Measurements from ENCODE around the gene GPC1.

The GPC1 gene

GRCh38 chr2:240398661-240399267 is 36.7 kb upstream of the GPC1 start (continued):
- no peak for TF ChIP-seq RBAK (tag by site-specific recombination; IDR thresholded peaks at IDR 0.05)

GRCh38 chr2:240399419-240400324 is 35.8 kb upstream of the GPC1 start:
- H3K4me1 ChIP-seq (ENCODE audit: control insufficient read depth, insufficient read depth, low read length) = no peaks in the 10 kb centered on the region
- no peaks in the 10 kb centered on the region for H3K9me3 ChIP-seq (ENCODE audit: control insufficient read depth, insufficient read depth, low read depth, low read length)
- no peak overlapping the region for H3K27ac ChIP-seq (ENCODE audit: extremely low read depth, low read depth, low read length)
- H3K36me3 ChIP-seq (ENCODE audit: control insufficient read depth in 2 of 2, insufficient read depth in 1 of 2, low read length in 2 of 2) = no peaks in the 10 kb centered on the region
- H3K4me3 ChIP-seq (ENCODE audit: low read depth, low read length) = no peak overlapping the region
- POLR2A ChIA-PET = no interaction called here
- TF ChIP-seq ZNF335 (tag by site-specific recombination; conservative IDR thresholded peaks at IDR 0.05) = no peak
- 0 out of 2 replicates have a peak, but pooled peaks have one; percentile 7 for TF ChIP-seq ZIC2 (tag by site-specific recombination; IDR thresholded peaks at IDR 0.05)
- CTCF ChIA-PET = interaction anchor here (0.5 to 0.6 kb wide), 2 partner anchors 167 to 171 kb away, joined by 3 to 6 read pairs; no protein-coding TSS in a partner anchor

DNA sequence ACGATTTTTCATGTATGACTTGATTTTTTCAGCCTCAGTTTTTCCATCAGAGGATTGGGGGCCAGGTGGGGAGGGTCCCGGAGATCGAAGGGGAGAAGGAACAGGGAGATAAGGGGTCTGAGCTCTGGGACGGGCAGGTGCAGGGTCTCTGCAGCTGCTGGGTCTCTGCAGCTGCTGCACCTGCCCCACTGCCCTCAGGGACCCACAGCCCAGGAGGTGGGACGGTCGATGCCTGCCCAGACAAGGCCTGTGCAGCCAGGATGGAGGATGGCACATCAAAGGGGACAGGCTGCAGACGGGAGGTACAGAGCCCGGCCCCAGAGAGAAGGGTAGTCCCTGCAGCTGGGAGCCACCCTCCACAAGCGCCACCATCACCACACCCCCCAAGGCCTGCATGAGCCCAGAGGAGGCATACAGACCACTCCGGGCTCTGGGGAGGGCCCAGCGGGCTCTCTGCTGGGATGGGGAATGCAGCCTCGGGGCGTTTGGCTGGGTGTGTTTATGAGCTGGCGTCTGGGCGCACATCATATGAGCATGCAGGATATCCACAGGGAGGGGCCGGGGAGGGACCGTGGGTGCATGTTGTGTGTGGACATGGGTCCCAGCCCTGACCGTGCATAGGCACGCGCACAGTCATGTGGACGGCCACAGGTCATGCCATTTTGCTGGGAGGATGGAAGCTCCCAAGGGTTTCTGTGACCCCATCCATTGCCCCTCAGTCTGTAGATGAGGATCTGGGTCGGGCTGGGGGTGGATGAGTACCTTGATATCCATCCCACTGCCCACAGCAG is 34.9 kb upstream of the GPC1 start:
- Histone ChIP-seq H3K27ac (ENCODE audit: extremely low read depth, low read depth, low read length) (no peak overlapping the region), H3K9me3 (ENCODE audit: control insufficient read depth, insufficient read depth, low read depth, low read length) (no peaks in the 10 kb centered on the region), H3K36me3 (ENCODE audit: control insufficient read depth in 2 of 2, insufficient read depth in 1 of 2, low read length in 2 of 2) (no peaks in the 10 kb centered on the region), H3K4me3 (ENCODE audit: low read depth, low read length) (no peak overlapping the region), H3K4me1 (ENCODE audit: control insufficient read depth, insufficient read depth, low read length) (no peaks in the 10 kb centered on the region)
- TF ChIP-seq GLIS1 (tag by site-specific recombination; IDR thresholded peaks at IDR 0.05) = peak; percentile 32; the same call in 1 of the 2 replicates
- TF ChIP-seq, protein P1, sequence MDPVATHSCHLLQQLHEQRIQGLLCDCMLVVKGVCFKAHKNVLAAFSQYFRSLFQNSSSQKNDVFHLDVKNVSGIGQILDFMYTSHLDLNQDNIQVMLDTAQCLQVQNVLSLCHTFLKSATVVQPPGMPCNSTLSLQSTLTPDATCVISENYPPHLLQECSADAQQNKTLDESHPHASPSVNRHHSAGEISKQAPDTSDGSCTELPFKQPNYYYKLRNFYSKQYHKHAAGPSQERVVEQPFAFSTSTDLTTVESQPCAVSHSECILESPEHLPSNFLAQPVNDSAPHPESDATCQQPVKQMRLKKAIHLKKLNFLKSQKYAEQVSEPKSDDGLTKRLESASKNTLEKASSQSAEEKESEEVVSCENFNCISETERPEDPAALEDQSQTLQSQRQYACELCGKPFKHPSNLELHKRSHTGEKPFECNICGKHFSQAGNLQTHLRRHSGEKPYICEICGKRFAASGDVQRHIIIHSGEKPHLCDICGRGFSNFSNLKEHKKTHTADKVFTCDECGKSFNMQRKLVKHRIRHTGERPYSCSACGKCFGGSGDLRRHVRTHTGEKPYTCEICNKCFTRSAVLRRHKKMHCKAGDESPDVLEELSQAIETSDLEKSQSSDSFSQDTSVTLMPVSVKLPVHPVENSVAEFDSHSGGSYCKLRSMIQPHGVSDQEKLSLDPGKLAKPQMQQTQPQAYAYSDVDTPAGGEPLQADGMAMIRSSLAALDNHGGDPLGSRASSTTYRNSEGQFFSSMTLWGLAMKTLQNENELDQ (tag by site-specific recombination; IDR thresholded peaks at IDR 0.05; ENCODE audit: low read depth) = no peak
- POLR2A ChIA-PET = no interaction called here
- CTCF ChIA-PET = interaction anchor here (0.6 kb wide), 1 partner anchor 26 kb away, joined by 3 read pairs; no protein-coding TSS in a partner anchor

GRCh38 chr2:240401308-240401707 is 34.2 kb upstream of the GPC1 start:
- no peak for TF ChIP-seq ZBTB44 (tag by site-specific recombination; IDR thresholded peaks at IDR 0.05)
- TF ChIP-seq REPIN1 (tag by site-specific recombination; IDR thresholded peaks at IDR 0.05; ENCODE audit: low read depth) = no peak
- no peak for TF ChIP-seq MYNN (tag by site-specific recombination; IDR thresholded peaks at IDR 0.05; ENCODE audit: borderline replicate concordance)
- TF ChIP-seq, protein P2, sequence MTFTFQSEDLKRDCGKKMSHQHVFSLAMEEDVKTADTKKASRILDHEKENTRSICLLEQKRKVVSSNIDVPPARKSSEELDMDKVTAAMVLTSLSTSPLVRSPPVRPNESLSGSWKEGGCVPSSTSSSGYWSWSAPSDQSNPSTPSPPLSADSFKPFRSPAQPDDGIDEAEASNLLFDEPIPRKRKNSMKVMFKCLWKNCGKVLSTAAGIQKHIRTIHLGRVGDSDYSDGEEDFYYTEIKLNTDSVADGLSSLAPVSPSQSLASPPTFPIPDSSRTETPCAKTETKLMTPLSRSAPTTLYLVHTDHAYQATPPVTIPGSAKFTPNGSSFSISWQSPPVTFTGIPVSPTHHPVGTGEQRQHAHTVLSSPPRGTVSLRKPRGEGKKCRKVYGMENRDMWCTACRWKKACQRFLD (tag by site-specific recombination; IDR thresholded peaks at IDR 0.05) = no peak
- TF ChIP-seq, protein P3, sequence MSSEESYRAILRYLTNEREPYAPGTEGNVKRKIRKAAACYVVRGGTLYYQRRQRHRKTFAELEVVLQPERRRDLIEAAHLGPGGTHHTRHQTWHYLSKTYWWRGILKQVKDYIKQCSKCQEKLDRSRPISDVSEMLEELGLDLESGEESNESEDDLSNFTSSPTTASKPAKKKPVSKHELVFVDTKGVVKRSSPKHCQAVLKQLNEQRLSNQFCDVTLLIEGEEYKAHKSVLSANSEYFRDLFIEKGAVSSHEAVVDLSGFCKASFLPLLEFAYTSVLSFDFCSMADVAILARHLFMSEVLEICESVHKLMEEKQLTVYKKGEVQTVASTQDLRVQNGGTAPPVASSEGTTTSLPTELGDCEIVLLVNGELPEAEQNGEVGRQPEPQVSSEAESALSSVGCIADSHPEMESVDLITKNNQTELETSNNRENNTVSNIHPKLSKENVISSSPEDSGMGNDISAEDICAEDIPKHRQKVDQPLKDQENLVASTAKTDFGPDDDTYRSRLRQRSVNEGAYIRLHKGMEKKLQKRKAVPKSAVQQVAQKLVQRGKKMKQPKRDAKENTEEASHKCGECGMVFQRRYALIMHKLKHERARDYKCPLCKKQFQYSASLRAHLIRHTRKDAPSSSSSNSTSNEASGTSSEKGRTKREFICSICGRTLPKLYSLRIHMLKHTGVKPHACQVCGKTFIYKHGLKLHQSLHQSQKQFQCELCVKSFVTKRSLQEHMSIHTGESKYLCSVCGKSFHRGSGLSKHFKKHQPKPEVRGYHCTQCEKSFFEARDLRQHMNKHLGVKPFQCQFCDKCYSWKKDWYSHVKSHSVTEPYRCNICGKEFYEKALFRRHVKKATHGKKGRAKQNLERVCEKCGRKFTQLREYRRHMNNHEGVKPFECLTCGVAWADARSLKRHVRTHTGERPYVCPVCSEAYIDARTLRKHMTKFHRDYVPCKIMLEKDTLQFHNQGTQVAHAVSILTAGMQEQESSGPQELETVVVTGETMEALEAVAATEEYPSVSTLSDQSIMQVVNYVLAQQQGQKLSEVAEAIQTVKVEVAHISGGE (tag by site-specific recombination; conservative IDR thresholded peaks at IDR 0.05; ENCODE audit: low read depth) = no peak
- no peak for TF ChIP-seq ZNF175 (tag by site-specific recombination; IDR thresholded peaks at IDR 0.05)
- TF ChIP-seq ZNF513 (tag by site-specific recombination; IDR thresholded peaks at IDR 0.05) = no peak
- no peak for TF ChIP-seq ZNF248 (tag by site-specific recombination; IDR thresholded peaks at IDR 0.05)
- no peak for TF ChIP-seq SP7 (tag by site-specific recombination; IDR thresholded peaks at IDR 0.05)
- no peak for TF ChIP-seq ZNF10 (tag by site-specific recombination; IDR thresholded peaks at IDR 0.05)
- Histone ChIP-seq H3K36me3 (ENCODE audit: control insufficient read depth in 2 of 2, insufficient read depth in 1 of 2, low read length in 2 of 2) (no peaks in the 10 kb centered on the region), H3K4me3 (ENCODE audit: low read depth, low read length) (no peak overlapping the region), H3K4me1 (ENCODE audit: control insufficient read depth, insufficient read depth, low read length) (no peaks in the 10 kb centered on the region), H3K9me3 (ENCODE audit: control insufficient read depth, insufficient read depth, low read depth, low read length) (no peaks in the 10 kb centered on the region), H3K27ac (ENCODE audit: extremely low read depth, low read depth, low read length) (no peak overlapping the region)
- POLR2A ChIA-PET = no interaction called here
- CTCF ChIA-PET = interaction anchor here (0.6 kb wide), 1 partner anchor 26 kb away, joined by 3 read pairs; no protein-coding TSS in a partner anchor

Data from HEK293 (cell line).